Keratinocyte (primary cell): ENCODE results near the gene GAL3ST2. TPM values are rescaled to one million over a fixed set of nuclear protein-coding genes. Genes with fewer than 3 reads are reported as not detected.
"Not testable (repeated sequence)": the region's sequence is repeated elsewhere in the genome, so short reads cannot be mapped to it uniquely, and the experiment has no call there.

ENCODE experiments used
- DNase-seq: peaks from one replicate; pipeline ENCODE4 v3.0.0-alpha.2; 2011; ENCODE audit warnings: low read depth, missing footprints, low spot score
- FAIRE-seq: peaks from 2 replicates; lab custom pipeline; 2011; peaks lifted over from hg19 to GRCh38; lab: Jason Lieb, UNC
- H2AFZ ChIP-seq: 2 replicates; pipeline ENCODE4 v1.6.0; 2012; ENCODE audit warnings: low read length, control low read depth, inconsistent platforms; ENCODE audit not compliant: control insufficient read depth
- H3K27ac ChIP-seq: 2 replicates; pipeline ENCODE4 v1.5.1; 2011; ENCODE audit warnings: low read length; ENCODE audit not compliant: control insufficient read depth, insufficient read depth
- H3K27me3 ChIP-seq: 3 replicates; pipeline ENCODE4 v1.6.0; 2011; ENCODE audit warnings: low read length; ENCODE audit not compliant: control insufficient read depth, insufficient read depth; ENCODE audit errors: extremely low read depth
- H3K36me3 ChIP-seq, 2 experiments: 2 replicates in 1 of 2; 3 replicates in 1 of 2; pipeline ENCODE4 v1.5.1; 2011; ENCODE audit warnings: low read length in 2 of 2, mild to moderate bottlenecking in 1 of 2; ENCODE audit not compliant: control insufficient read depth in 2 of 2, insufficient read depth in 2 of 2; ENCODE audit errors: extremely low read depth in 1 of 2
- H3K4me1 ChIP-seq: 3 replicates; pipeline ENCODE4 v1.5.1; 2011; ENCODE audit warnings: low read length; ENCODE audit not compliant: control insufficient read depth, insufficient read depth; ENCODE audit errors: extremely low read depth
- H3K4me2 ChIP-seq: 3 replicates; pipeline ENCODE4 v1.6.0; 2011; ENCODE audit warnings: low read depth, low read length; ENCODE audit not compliant: control insufficient read depth, insufficient read depth; ENCODE audit errors: extremely low read depth
- H3K4me3 ChIP-seq, 3 experiments: fragments of 200-600 bp in 1 of 3; sonication (generic) in 1 of 3; 2 replicates in 2 of 3; 3 replicates in 1 of 3; pipeline ENCODE4 v1.5.1; 2011 to 2016; ENCODE audit warnings: low read length in 3 of 3, mild to moderate bottlenecking in 3 of 3, control low read depth in 2 of 3, inconsistent platforms in 1 of 3, low read depth in 1 of 3, mixed read lengths in 1 of 3, mixed run types in 1 of 3, moderate library complexity in 1 of 3; ENCODE audit not compliant: control insufficient read depth in 2 of 3, insufficient read depth in 2 of 3; ENCODE audit errors: extremely low read depth in 1 of 3
- H3K79me2 ChIP-seq: 2 replicates; pipeline ENCODE4 v1.6.0; 2012; ENCODE audit warnings: low read length; ENCODE audit not compliant: control insufficient read depth, insufficient read depth
- H3K9ac ChIP-seq: 3 replicates; pipeline ENCODE4 v1.6.0; 2011; ENCODE audit warnings: low read length; ENCODE audit not compliant: control insufficient read depth, insufficient read depth; ENCODE audit errors: extremely low read depth
- H3K9me1 ChIP-seq: 3 replicates; pipeline ENCODE4 v1.6.0; 2011; ENCODE audit warnings: low read length; ENCODE audit not compliant: control insufficient read depth, insufficient read depth; ENCODE audit errors: extremely low read depth
- H3K9me3 ChIP-seq: 2 replicates; pipeline ENCODE4 v1.5.1; 2012; ENCODE audit warnings: low read depth, low read length; ENCODE audit not compliant: control insufficient read depth
- H4K20me1 ChIP-seq: 3 replicates; pipeline ENCODE4 v1.6.0; 2011; ENCODE audit warnings: low read length; ENCODE audit not compliant: control insufficient read depth, insufficient read depth; ENCODE audit errors: extremely low read depth
- CTCF ChIP-seq, 3 experiments: IDR thresholded peaks in 1 of 3; conservative IDR thresholded peaks in 1 of 3; optimal IDR thresholded peaks in 1 of 3; 2 replicates in 2 of 3; 3 replicates in 1 of 3; pipeline versions ENCODE3 to v1.5.1; 2011; ENCODE audit warnings: low read length in 3 of 3, mild to moderate bottlenecking in 3 of 3, moderate library complexity in 2 of 3, control low read depth in 1 of 3, inconsistent platforms in 1 of 3; ENCODE audit not compliant: insufficient read depth in 2 of 3; ENCODE audit errors: extremely low read depth in 1 of 3
- EZH2 ChIP-seq: IDR thresholded peaks from one replicate; pipeline ENCODE4 v1.6.1; 2012; ENCODE audit warnings: inconsistent platforms, mild to moderate bottlenecking, low read length, moderate library complexity
- dilution Hi-C: fragments of 300-500 bp; cut with MboI; formaldehyde crosslinking; loops from one replicate; pipeline ENCODE4 v1.7.0; 2020; ENCODE audit warnings: low sequenced_read_pairs; ENCODE audit not compliant: extremely low pct_ligation_motif_present
- polyA plus RNA-seq, 5 experiments: library from polyadenylated mRNA; depleted of rRNA in 3 of 5; stranded (reverse) in 3 of 5; stranded (forward) in 1 of 5; unstranded in 1 of 5; fragments of >200 nt; gene quantifications; 1 replicate in 1 of 5; 2 replicates in 3 of 5; 3 replicates in 1 of 5; pipeline versions ENCODE4 v1.2.1 to v1.2.3, GENCODE V29; 2011 to 2012; ENCODE audit warnings: missing spikeins in 2 of 5, low read depth in 1 of 5, low replicate concordance in 1 of 5

Gene GAL3ST2
- polyA plus RNA-seq, 1 donor (not counting 4 experiments of a cell fraction or from before 2014, with no cell fraction given) = not detected

- Histone ChIP-seq H3K79me2 (no peaks in the 10 kb centered on the region), H3K4me2 (no peak overlapping the region), H3K4me3 (no peak overlapping the region), H3K36me3 (no peaks in the 10 kb centered on the region), H3K9me3 (no peaks in the 10 kb centered on the region), H4K20me1 (no peaks in the 10 kb centered on the region), H3K27me3 (peaks cover 15% of the 10 kb centered on the region), H2AFZ (no peak overlapping the region), H3K27ac (no peak overlapping the region), H3K4me1 (peaks cover 5% of the 10 kb centered on the region), H3K9ac (no peak overlapping the region), H3K9me1 (no peaks in the 10 kb centered on the region)
- dilution Hi-C loops = no loop called here
- DNase-seq = no peak
- TF ChIP-seq EZH2 (no peak), CTCF (optimal IDR thresholded peaks at IDR 0.05 in 1 of 3, IDR thresholded peaks at IDR 0.05 in 1 of 3, conservative IDR thresholded peaks at IDR 0.05 in 1 of 3; ENCODE audit: extremely low read depth in 1 of 3, insufficient read depth in 2 of 3, low read length in 3 of 3) (no peak)
- FAIRE-seq = no peak
These were observed 4.4 kb downstream of the GAL3ST2 start for GRCh38 chr2:241780939-241781569.

GRCh38 chr2:241782053-241782452 lies 5.4 kb downstream of the GAL3ST2 start:
- FAIRE-seq, H4K20me1 ChIP-seq, H3K27ac ChIP-seq, DNase-seq, H3K9me1 ChIP-seq, dilution Hi-C loops, H3K36me3 ChIP-seq, H3K9ac ChIP-seq, H3K4me1 ChIP-seq, H3K4me3 ChIP-seq, H3K79me2 ChIP-seq, H3K4me2 ChIP-seq, H2AFZ ChIP-seq, H3K9me3 ChIP-seq, H3K27me3 ChIP-seq: not testable (repeated sequence)

- Histone ChIP-seq H3K9me3 (no peaks in the 10 kb centered on the region), H2AFZ (no peak overlapping the region), H3K27ac (no peak overlapping the region), H3K4me2 (no peak overlapping the region), H3K9me1 (no peaks in the 10 kb centered on the region), H3K4me3 (no peak overlapping the region), H4K20me1 (no peaks in the 10 kb centered on the region), H3K9ac (no peak overlapping the region), H3K27me3 (no peaks in the 10 kb centered on the region), H3K36me3 (no peaks in the 10 kb centered on the region), H3K79me2 (no peaks in the 10 kb centered on the region), H3K4me1 (peaks cover 2% of the 10 kb centered on the region)
- no peak for DNase-seq
- FAIRE-seq = no peak
- dilution Hi-C loops = no loop called here
- no peak for TF ChIP-seq EZH2
These were observed 11.5 kb downstream of the GAL3ST2 start for GRCh38 chr2:241788135-241788534.
